A549 (cell line): ENCODE measurements around the gene ACAT2. TPM values are rescaled to one million over a fixed set of nuclear protein-coding genes. Genes with fewer than 3 reads are reported as not detected.
A peak's percentile ranks its signal among the peaks of the same experiment; 100 is the strongest.

Experiments
- ATAC-seq, 2 experiments: fragments of 200-7000 bp in 1 of 2; fragments of >200 bp in 1 of 2; cut with Nextera tagmentation in 1 of 2; cut with Tn5 transposase in 1 of 2; 3 replicates each; pipeline versions ENCODE4 v1.8.0 to v1.9.1; 2018 to 2020; ENCODE audit warnings: mild to moderate bottlenecking in 1 of 2, moderate library complexity in 1 of 2
- CTCF ChIA-PET: fragments of 300-600 bp; sonication (Branson Sonifier 250); formaldehyde crosslinking; extraction: SDS; loops from one replicate; lab custom pipeline; 2021; ENCODE audit warnings: antibody characterized with exemption, inconsistent platforms; lab: Yijun Ruan, JAX
- POLR2A ChIA-PET: fragments of 350-600 bp; formaldehyde crosslinking; extraction: SDS; loops from one replicate; lab custom pipeline; 2021; ENCODE audit warnings: antibody characterized with exemption, inconsistent platforms; lab: Yijun Ruan, JAX
- DNase-seq, 2 experiments: peaks; one replicate each; pipeline versions ENCODE4 v3.0.0 to v3.0.0-alpha.2; 2011 to 2016; ENCODE audit warnings: low read depth in 1 of 2, low spot score in 1 of 2
- FAIRE-seq: peaks from 2 replicates; lab custom pipeline; 2011; peaks lifted over from hg19 to GRCh38; lab: Jason Lieb, UNC
- H3K27ac ChIP-seq, 2 experiments: fragments of >200 bp; sonication (Bioruptor Twin); formaldehyde crosslinking; 3 replicates each; pipeline ENCODE4 v1.5.1; 2016 to 2017
- H3K4me1 ChIP-seq: fragments of >200 bp; sonication (Bioruptor Twin); formaldehyde crosslinking; 3 replicates; pipeline ENCODE4 v1.6.1; 2016
- H3K4me2 ChIP-seq: fragments of >200 bp; sonication (Bioruptor Twin); formaldehyde crosslinking; 3 replicates; pipeline ENCODE4 v1.6.1; 2016
- H3K4me3 ChIP-seq: fragments of >200 bp; sonication (Bioruptor Twin); formaldehyde crosslinking; 3 replicates; pipeline ENCODE4 v1.5.1; 2016
- H3K9me3 ChIP-seq: fragments of >200 bp; sonication (Bioruptor Twin); formaldehyde crosslinking; 3 replicates; pipeline ENCODE4 v1.6.1; 2016
- CBX2 ChIP-seq: fragments of 200-600 bp; sonication (generic); IDR thresholded peaks from 2 replicates; pipeline ENCODE4 v1.6.1; 2016; ENCODE audit warnings: low read depth, mild to moderate bottlenecking, borderline replicate concordance
- CEBPB ChIP-seq, 2 experiments: fragments of >200 bp in 1 of 2; sonication (Bioruptor Twin) in 1 of 2; formaldehyde crosslinking in 1 of 2; IDR thresholded peaks; 2 replicates each; pipeline ENCODE4 v1.6.1; 2012 to 2016
- EHF ChIP-seq: fragments of 250-450 bp; sonication (Bioruptor Pico); IDR thresholded peaks from 2 replicates; pipeline ENCODE4 v1.5.0; 2020; ENCODE audit warnings: mild to moderate bottlenecking
- FOSL2 ChIP-seq, 2 experiments: fragments of 450-650 bp in 1 of 2; fragments of >200 bp in 1 of 2; sonication (Bioruptor Twin) in 1 of 2; formaldehyde crosslinking; IDR thresholded peaks; 2 replicates each; pipeline versions ENCODE4 v1.5.0 to v1.6.1; 2016 to 2020; ENCODE audit warnings: mild to moderate bottlenecking in 1 of 2, moderate library complexity in 1 of 2
- FOXS1 ChIP-seq: fragments of 250-450 bp; sonication (Bioruptor Pico); IDR thresholded peaks from 2 replicates; pipeline ENCODE4 v1.5.0; 2020; ENCODE audit warnings: mild to moderate bottlenecking, moderate library complexity
- HDAC2 ChIP-seq: fragments of 200-600 bp; sonication (generic); IDR thresholded peaks from 2 replicates; pipeline ENCODE4 v1.6.1; 2016
- HEYL ChIP-seq: fragments of 250-450 bp; sonication (Bioruptor Pico); IDR thresholded peaks from 2 replicates; pipeline ENCODE4 v1.8.0; 2021; ENCODE audit warnings: mild to moderate bottlenecking, moderate library complexity
- JUNB ChIP-seq: fragments of >200 bp; sonication (Bioruptor Twin); formaldehyde crosslinking; IDR thresholded peaks from 2 replicates; pipeline ENCODE4 v1.6.1; 2016
- KDM5A ChIP-seq: fragments of 200-600 bp; sonication (generic); IDR thresholded peaks from 2 replicates; pipeline ENCODE4 v1.6.1; 2016; ENCODE audit warnings: antibody characterized with exemption, mild to moderate bottlenecking
- NFE2L2 ChIP-seq: fragments of 150-350 bp; conservative IDR thresholded peaks from 2 replicates; pipeline ENCODE4 v1.6.1; 2014; ENCODE audit warnings: low read length
- POLR2AphosphoS2 ChIP-seq: conservative IDR thresholded peaks from 2 replicates; pipeline ENCODE4 v1.6.1; 2012; ENCODE audit warnings: low read length, improper control_type of control experiment, inconsistent platforms
- RNF2 ChIP-seq: fragments of 200-600 bp; sonication (generic); IDR thresholded peaks from 2 replicates; pipeline ENCODE4 v1.6.1; 2016; ENCODE audit warnings: low read depth, mild to moderate bottlenecking, antibody characterized with exemption, moderate library complexity, borderline replicate concordance
- ZNF302 ChIP-seq: fragments of 250-450 bp; sonication (Bioruptor Pico); IDR thresholded peaks from 2 replicates; pipeline ENCODE4 v1.9.0; 2021; ENCODE audit warnings: inconsistent platforms, mild to moderate bottlenecking, moderate library complexity
- WGBS: methylation state at CpG from one replicate; pipeline ENCODE4 v1.1.6; 2017; ENCODE audit errors: missing lambda C conversion rate; 5-methylcytosine and 5-hydroxymethylcytosine counted together
- polyA plus RNA-seq, 4 experiments: library from polyadenylated mRNA; depleted of rRNA in 3 of 4; stranded (reverse); fragments of >200 nt; fragmentation: RNase III in 1 of 4; extraction: RNeasy Plus Mini Kit Qiagen cat#74134 plus additional on column Dnase treatment in 1 of 4; gene quantifications; 2 replicates in 3 of 4; 3 replicates in 1 of 4; pipeline ENCODE4 v1.2.3, GENCODE V29; 2011 to 2017
- TF ChIP-seq, protein P1 (sequence below): IDR thresholded peaks from 2 replicates; pipeline ENCODE4 v1.6.1; 2012; ENCODE audit warnings: low read depth, borderline replicate concordance
- TF ChIP-seq, protein P2 (sequence below): fragments of 250-450 bp; sonication (Bioruptor Pico); IDR thresholded peaks from 2 replicates; pipeline ENCODE4 v1.5.0; 2020; ENCODE audit warnings: low read depth, mild to moderate bottlenecking, moderate library complexity
- TF ChIP-seq, protein P3 (sequence below): fragments of 150-350 bp; IDR thresholded peaks from 2 replicates; pipeline ENCODE4 v1.6.1; 2014; ENCODE audit warnings: low read depth, mild to moderate bottlenecking, low read length
- TF ChIP-seq, protein P4 (sequence below): fragments of >200 bp; sonication (Bioruptor Twin); formaldehyde crosslinking; IDR thresholded peaks from 2 replicates; pipeline ENCODE4 v1.6.1; 2016
- TF ChIP-seq, protein P5 (sequence below): IDR thresholded peaks from 2 replicates; pipeline ENCODE4 v1.6.1; 2012

Gene ACAT2
- polyA plus RNA-seq, 2 of the 4 experiments (the other 2 are of a cell fraction) = 44.7 to 45.5 TPM

DNA sequence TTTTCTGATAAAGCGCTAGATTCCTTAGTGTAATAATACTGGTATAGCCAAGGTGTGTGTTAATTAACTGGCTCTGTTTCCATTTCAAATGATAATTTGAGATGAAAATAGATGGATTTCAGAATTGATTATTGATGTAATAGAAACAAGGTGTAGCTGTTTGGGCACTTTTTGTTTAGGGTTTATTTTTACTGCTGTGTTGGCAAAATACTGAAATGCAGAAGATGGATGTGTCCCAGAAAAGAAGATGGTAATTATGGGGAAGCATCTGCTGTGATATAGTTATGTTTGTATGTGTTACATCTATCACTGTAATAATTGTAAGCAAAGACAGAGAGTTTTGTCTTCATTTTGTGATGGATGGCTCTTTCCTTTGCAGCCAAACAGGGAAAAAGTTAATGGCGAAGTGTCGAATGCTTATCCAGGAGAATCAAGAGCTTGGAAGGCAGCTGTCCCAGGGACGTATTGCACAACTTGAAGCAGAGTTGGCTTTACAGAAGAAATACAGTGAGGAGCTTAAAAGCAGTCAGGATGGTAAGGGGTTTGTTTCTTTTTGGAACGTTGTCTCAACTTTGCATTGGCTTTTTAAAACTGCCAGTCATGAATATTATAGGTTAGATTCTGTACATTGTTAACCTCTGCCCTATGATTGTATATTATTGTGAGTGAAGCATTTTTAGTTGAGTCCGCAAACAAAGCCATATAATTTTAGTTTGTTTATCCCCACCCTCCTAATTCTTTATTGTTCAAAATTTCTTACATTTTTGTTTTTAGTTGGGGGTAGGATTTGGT lies 8.6 kb upstream of the ACAT2 start:
- DNase-seq (no peak), ATAC-seq (no peak), FAIRE-seq (no peak)
- TF ChIP-seq POLR2AphosphoS2 (no peak), EHF (CRISPR knock-in tag) (no peak), NFE2L2 (0 out of 2 replicates have a peak, but pooled peaks have one; percentile 31), RNF2 (no peak), FOXS1 (CRISPR knock-in tag) (no peak), KDM5A (no peak), ZNF302 (no peak), CEBPB (IDR thresholded peaks at IDR 0.05) (peak in 1 of 2 experiments; percentile 36; a peak in 1 of 4 replicates)
- Histone ChIP-seq H3K4me3 (no peak overlapping the region), H3K4me1 (no peaks in the 10 kb centered on the region), H3K4me2 (no peak overlapping the region), H3K9me3 (no peaks in the 10 kb centered on the region), H3K27ac (no peak overlapping the region)
- ChIA-PET POLR2A (no interaction called here), CTCF (no interaction called here)
- 96% methylated on average over 6 of the region's 6 CpGs for WGBS

DNA sequence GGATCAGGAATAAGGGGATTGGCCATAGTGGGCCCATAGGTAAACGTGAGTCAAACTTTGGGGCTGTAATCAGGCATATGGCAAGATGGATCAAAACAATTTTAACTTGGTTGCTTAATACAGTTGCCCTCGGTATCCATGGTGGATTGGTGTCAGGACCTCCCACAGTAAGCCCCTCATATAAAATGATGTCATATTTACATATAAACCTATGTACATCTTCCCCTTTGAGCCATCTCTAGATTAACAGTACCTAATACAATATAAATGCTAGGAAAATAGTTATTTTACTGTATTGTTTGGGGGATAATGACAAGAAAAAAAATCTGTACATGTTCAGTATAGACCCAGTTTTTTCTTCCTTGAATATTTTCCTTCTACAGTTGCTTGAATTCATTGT lies 7.4 kb upstream of the ACAT2 start:
- no peak for ATAC-seq
- H3K4me1 ChIP-seq = no peaks in the 10 kb centered on the region
- DNase-seq = no peak
- FAIRE-seq = no peak
- H3K27ac ChIP-seq = no peak overlapping the region
- POLR2A ChIA-PET = no interaction called here
- CTCF ChIA-PET = no interaction called here
- H3K9me3 ChIP-seq = no peaks in the 10 kb centered on the region
- H3K4me2 ChIP-seq = no peak overlapping the region
- no peak overlapping the region for H3K4me3 ChIP-seq
- WGBS = 72% methylated on average over 2 of the region's 2 CpGs
- TF ChIP-seq HEYL (CRISPR knock-in tag) = no peak
- no peak for TF ChIP-seq HDAC2
- TF ChIP-seq KDM5A = no peak
- TF ChIP-seq CEBPB (IDR thresholded peaks at IDR 0.05) = no peak
- TF ChIP-seq, protein P1, sequence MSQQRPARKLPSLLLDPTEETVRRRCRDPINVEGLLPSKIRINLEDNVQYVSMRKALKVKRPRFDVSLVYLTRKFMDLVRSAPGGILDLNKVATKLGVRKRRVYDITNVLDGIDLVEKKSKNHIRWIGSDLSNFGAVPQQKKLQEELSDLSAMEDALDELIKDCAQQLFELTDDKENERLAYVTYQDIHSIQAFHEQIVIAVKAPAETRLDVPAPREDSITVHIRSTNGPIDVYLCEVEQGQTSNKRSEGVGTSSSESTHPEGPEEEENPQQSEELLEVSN = no peak
- TF ChIP-seq, protein P2, sequence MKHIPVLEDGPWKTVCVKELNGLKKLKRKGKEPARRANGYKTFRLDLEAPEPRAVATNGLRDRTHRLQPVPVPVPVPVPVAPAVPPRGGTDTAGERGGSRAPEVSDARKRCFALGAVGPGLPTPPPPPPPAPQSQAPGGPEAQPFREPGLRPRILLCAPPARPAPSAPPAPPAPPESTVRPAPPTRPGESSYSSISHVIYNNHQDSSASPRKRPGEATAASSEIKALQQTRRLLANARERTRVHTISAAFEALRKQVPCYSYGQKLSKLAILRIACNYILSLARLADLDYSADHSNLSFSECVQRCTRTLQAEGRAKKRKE (CRISPR knock-in tag) = no peak
- no peak for TF ChIP-seq POLR2AphosphoS2
- no peak for TF ChIP-seq JUNB
- TF ChIP-seq FOSL2 (IDR thresholded peaks at IDR 0.05) = no peak
- TF ChIP-seq FOSL2 (CRISPR knock-in tag; IDR thresholded peaks at IDR 0.05) = no peak
- TF ChIP-seq, protein P3, sequence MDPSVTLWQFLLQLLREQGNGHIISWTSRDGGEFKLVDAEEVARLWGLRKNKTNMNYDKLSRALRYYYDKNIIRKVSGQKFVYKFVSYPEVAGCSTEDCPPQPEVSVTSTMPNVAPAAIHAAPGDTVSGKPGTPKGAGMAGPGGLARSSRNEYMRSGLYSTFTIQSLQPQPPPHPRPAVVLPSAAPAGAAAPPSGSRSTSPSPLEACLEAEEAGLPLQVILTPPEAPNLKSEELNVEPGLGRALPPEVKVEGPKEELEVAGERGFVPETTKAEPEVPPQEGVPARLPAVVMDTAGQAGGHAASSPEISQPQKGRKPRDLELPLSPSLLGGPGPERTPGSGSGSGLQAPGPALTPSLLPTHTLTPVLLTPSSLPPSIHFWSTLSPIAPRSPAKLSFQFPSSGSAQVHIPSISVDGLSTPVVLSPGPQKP = no peak
- no peak for TF ChIP-seq ZNF302
- TF ChIP-seq, protein P4, sequence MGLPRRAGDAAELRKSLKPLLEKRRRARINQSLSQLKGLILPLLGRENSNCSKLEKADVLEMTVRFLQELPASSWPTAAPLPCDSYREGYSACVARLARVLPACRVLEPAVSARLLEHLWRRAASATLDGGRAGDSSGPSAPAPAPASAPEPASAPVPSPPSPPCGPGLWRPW = no peak
- no peak for TF ChIP-seq CBX2
- TF ChIP-seq, protein P5, sequence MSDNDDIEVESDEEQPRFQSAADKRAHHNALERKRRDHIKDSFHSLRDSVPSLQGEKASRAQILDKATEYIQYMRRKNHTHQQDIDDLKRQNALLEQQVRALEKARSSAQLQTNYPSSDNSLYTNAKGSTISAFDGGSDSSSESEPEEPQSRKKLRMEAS = no peak
